ENCODE measurements around the gene OCA2.

DNA sequence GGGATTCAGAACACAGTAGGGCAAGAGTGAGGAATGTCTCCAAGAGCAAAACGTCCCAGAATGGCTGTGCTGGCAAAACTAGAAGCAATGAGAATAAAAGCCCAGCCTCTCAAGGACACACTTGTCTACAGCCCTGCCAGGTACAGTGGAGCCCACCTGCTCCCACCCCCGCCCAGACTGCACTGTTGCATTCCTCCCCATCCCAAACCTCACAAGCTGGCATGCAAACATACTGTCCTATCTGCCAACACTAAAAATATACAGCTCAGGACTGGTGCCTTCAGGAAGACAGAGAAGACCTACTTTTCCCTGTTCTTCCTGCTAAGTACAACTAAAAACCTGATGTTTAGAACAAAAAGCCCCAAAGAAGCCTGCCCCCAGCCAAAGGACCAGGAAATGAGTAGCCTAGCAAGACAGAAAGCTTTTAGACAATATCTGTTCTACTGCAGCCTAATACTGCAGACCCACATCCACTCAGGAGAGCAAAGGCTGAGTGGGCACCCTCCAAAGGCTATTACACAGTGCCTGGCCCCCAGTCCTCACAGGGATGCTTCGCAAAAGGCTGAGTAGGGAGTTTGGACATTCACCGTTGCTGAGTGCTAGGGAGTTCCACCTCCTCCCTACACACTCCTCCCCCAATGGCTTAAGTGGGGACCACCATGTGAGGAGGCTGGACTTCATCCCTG is 13.5 kb downstream of the OCA2 start:
- TF ChIP-seq, protein P1, sequence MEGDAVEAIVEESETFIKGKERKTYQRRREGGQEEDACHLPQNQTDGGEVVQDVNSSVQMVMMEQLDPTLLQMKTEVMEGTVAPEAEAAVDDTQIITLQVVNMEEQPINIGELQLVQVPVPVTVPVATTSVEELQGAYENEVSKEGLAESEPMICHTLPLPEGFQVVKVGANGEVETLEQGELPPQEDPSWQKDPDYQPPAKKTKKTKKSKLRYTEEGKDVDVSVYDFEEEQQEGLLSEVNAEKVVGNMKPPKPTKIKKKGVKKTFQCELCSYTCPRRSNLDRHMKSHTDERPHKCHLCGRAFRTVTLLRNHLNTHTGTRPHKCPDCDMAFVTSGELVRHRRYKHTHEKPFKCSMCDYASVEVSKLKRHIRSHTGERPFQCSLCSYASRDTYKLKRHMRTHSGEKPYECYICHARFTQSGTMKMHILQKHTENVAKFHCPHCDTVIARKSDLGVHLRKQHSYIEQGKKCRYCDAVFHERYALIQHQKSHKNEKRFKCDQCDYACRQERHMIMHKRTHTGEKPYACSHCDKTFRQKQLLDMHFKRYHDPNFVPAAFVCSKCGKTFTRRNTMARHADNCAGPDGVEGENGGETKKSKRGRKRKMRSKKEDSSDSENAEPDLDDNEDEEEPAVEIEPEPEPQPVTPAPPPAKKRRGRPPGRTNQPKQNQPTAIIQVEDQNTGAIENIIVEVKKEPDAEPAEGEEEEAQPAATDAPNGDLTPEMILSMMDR (IDR thresholded peaks at IDR 0.05; ENCODE audit: low read depth, low read length), result no peak
- no peak for TF ChIP-seq POLR2A (IDR thresholded peaks at IDR 0.05; ENCODE audit: extremely low read depth, insufficient read length)

Measured in NB4 (cell line).